Activated CD4-positive, alpha-beta memory T cell treated with anti-CD3 and anti-CD28 coated beads for 36 hours (primary cell): Measurements from ENCODE around the gene CRYBG3. TPM values are rescaled to one million over a fixed set of nuclear protein-coding genes. Genes with fewer than 3 reads are reported as not detected.

Experiments
- CTCF ChIA-PET: fragments of 350-600 bp; sonication (Branson Sonifier 250); formaldehyde crosslinking; loops from one replicate; lab custom pipeline; 2021; ENCODE audit warnings: antibody characterized with exemption, inconsistent platforms; lab: Charles Lee
- POLR2A ChIA-PET: fragments of 350-600 bp; sonication (Branson Sonifier 250); formaldehyde crosslinking; loops from one replicate; lab custom pipeline; 2021; ENCODE audit warnings: antibody characterized with exemption; lab: Charles Lee
- DNase-seq: peaks from one replicate; pipeline ENCODE4 v3.0.0-alpha.2; 2020
- H3K27ac Mint-ChIP-seq: one replicate; pipeline ENCODE4 v1.8.0; 2021; ENCODE audit warnings: mixed read lengths
- H3K27me3 Mint-ChIP-seq: one replicate; pipeline ENCODE4 v1.8.0; 2021; ENCODE audit warnings: mixed read lengths
- H3K36me3 Mint-ChIP-seq: one replicate; pipeline ENCODE4 v1.8.0; 2021; ENCODE audit warnings: mixed read lengths
- H3K4me1 Mint-ChIP-seq: one replicate; pipeline ENCODE4 v1.8.0; 2021; ENCODE audit warnings: low read depth, mixed read lengths
- H3K4me3 Mint-ChIP-seq: one replicate; pipeline ENCODE4 v1.8.0; 2021; ENCODE audit warnings: mild to moderate bottlenecking, mixed read lengths
- H3K9me3 Mint-ChIP-seq: one replicate; pipeline ENCODE4 v1.8.0; 2021; ENCODE audit warnings: mixed read lengths
- intact Hi-C: fragments of 100-400 bp; cut with micrococcal nuclease; formaldehyde crosslinking; loops from one replicate; pipeline ENCODE4 v1.15.1; 2023
- total RNA-seq, 2 experiments: library from RNA; stranded (reverse); gene quantifications; one replicate each; pipeline ENCODE4 v1.2.3, GENCODE V29; 2021

Gene CRYBG3
- total RNA-seq, 2 experiments from 2014 or later: 6.4 to 6.9 TPM

DNA sequence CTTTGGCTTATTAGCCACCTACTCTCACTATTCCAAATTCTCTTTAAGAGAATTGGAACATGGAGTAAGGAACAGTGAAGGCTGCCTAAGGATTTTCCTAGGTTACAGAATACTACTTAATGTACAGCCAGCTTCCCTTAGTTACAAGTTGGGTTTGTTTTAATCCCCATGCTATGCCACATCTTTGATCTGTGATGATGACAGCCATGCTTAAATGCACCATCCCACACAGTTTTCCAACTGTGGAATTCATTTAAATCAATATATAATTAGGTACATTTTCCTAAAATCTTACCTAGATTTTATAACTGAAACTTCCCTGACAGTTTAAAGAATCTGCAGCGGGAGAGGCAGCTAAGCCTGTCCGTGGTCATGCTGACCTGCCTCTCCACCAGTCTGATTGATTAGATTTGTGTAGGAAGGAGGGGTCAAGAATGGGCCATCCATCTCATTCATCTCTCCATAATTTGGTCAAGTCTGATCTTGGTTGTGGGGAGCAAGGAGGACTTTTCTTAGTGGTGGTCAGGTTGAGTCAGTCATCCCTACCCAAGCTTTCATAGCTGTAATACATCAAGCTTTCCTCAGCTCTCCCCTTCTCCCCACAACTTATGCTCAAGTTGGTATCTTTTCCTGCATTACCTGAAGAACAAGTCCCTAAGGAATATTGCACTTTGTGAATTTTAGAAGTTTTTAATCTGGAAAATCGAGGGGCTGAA, 113.3 kb downstream of the CRYBG3 start:
- Mint-ChIP-seq H3K27me3 (no peaks in the 10 kb centered on the region), H3K36me3 (peaks cover 12% of the 10 kb centered on the region), H3K9me3 (no peaks in the 10 kb centered on the region), H3K27ac (no peak overlapping the region), H3K4me1 (peaks cover 9% of the 10 kb centered on the region), H3K4me3 (no peak overlapping the region)
- ChIA-PET POLR2A (interaction anchor here (1.2 to 1.6 kb wide), 2 partner anchors 114 to 120 kb away, joined by 3 read pairs; partner anchors contain the start of gene CRYBG3), CTCF (no interaction called here)
- intact Hi-C loops: no loop called here
- no peak for DNase-seq

DNA sequence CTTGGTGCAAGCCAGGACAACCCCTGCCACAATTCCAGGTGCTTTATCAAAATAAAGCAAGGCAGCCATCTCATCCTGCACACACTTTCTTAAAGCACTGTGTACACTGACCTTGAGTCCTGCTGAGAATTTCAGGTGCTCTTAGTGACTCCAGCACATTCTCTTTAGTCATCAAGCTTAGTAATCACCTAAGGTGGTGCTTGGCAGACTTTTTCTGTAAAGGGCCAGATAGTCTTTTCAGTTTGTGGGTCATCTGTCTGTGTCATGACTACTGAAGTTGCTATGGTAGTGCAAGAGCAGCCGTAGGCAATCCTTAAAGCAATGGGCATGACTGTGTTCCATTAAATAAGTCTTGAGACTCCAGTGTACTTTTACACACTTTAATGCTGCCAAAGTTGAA, 114.0 kb downstream of the CRYBG3 start:
- CTCF ChIA-PET: no interaction called here
- H3K36me3 Mint-ChIP-seq: peaks cover 10% of the 10 kb centered on the region
- H3K27me3 Mint-ChIP-seq: no peaks in the 10 kb centered on the region
- no peaks in the 10 kb centered on the region for H3K9me3 Mint-ChIP-seq
- H3K27ac Mint-ChIP-seq: no peak overlapping the region
- no peak overlapping the region for H3K4me3 Mint-ChIP-seq
- intact Hi-C loops: no loop called here
- POLR2A ChIA-PET: interaction anchor here (1.2 kb wide), 1 partner anchor 120 kb away, joined by 3 read pairs; no protein-coding TSS in a partner anchor
- peaks cover 9% of the 10 kb centered on the region for H3K4me1 Mint-ChIP-seq
- DNase-seq: no peak

DNA sequence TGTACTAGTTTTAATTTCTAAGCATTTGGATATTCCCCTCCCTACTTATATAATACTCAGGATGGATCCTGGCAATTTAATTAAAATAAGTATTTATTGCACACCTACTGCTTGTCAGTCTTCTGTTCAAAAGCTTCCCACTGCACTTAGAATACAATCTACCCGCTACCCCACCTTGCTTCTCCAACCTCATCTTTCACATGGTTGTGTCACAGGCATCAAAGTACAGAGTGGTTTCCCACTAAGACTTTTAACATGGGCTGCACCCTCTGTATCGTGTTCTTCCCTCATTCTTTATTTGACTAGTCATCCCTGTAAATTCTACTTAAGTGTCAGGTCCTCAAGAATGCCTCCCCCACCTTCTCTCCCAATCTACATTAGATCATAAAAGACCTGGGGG, 115.4 kb downstream of the CRYBG3 start:
- ChIA-PET POLR2A (no interaction called here), CTCF (interaction anchor here (1.6 kb wide), 1 partner anchor 86 kb away, joined by 4 read pairs; no protein-coding TSS in a partner anchor)
- Mint-ChIP-seq H3K27me3 (no peaks in the 10 kb centered on the region), H3K4me1 (peaks cover 11% of the 10 kb centered on the region), H3K27ac (no peak overlapping the region), H3K9me3 (no peaks in the 10 kb centered on the region), H3K4me3 (no peak overlapping the region), H3K36me3 (peaks cover 10% of the 10 kb centered on the region)
- intact Hi-C loops: no loop called here
- no peak for DNase-seq

DNA sequence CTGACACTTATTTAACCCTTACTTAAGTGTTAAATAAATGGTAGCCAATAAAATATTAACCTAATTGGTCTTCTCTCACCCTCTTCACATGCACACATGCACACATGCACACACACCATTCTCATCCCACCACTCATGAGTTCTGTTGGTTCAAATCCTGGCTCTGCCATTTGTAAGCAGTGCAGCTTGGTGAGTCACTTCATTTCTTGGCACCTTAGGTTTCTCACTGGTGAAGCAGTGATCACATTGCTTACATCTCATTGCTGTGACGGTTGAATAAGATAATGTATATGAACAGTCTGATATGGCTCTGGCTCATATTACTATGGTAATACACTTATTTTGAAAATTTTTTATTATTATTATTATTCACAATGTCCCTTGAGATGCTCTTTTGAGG, 116.6 kb downstream of the CRYBG3 start:
- ChIA-PET POLR2A (no interaction called here), CTCF (interaction anchor here (1.6 kb wide), 1 partner anchor 85 kb away, joined by 4 read pairs; no protein-coding TSS in a partner anchor)
- DNase-seq: no peak
- Mint-ChIP-seq H3K36me3 (peaks cover 16% of the 10 kb centered on the region), H3K4me1 (peaks cover 24% of the 10 kb centered on the region), H3K27ac (no peak overlapping the region), H3K27me3 (no peaks in the 10 kb centered on the region), H3K9me3 (no peaks in the 10 kb centered on the region), H3K4me3 (no peak overlapping the region)
- intact Hi-C loops: no loop called here

GRCh38 chr3:97939401-97939800, 117.6 kb downstream of the CRYBG3 start:
- CTCF ChIA-PET: no interaction called here
- H3K4me3 Mint-ChIP-seq: no peak overlapping the region
- intact Hi-C loops: no loop called here
- peaks cover 20% of the 10 kb centered on the region for H3K36me3 Mint-ChIP-seq
- H3K27ac Mint-ChIP-seq: no peak overlapping the region
- H3K4me1 Mint-ChIP-seq: peaks cover 24% of the 10 kb centered on the region
- DNase-seq: no peak
- no peaks in the 10 kb centered on the region for H3K27me3 Mint-ChIP-seq
- H3K9me3 Mint-ChIP-seq: no peaks in the 10 kb centered on the region
- POLR2A ChIA-PET: no interaction called here

DNA sequence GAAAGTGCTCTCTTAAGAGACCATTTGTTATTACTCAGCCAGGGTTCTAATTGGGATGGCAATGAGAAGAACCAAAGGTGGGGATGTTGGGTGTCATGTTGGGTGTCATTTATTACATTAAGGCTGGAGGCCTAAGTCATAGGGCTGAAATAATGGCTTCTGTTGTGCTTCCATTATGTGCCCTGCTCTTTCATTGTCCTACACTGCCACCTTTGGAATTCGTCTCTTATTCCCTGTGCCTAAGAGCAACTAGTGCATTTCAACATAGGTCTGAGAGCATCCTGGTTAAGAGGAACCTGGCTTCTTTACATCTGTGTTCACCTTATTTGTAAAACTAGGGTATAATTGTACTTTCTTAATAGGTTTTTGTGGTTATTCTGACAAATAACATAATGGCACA, 118.2 kb downstream of the CRYBG3 start:
- Mint-ChIP-seq H3K36me3 (peaks cover 22% of the 10 kb centered on the region), H3K27ac (no peak overlapping the region), H3K27me3 (no peaks in the 10 kb centered on the region), H3K9me3 (no peaks in the 10 kb centered on the region), H3K4me3 (no peak overlapping the region), H3K4me1 (peaks cover 21% of the 10 kb centered on the region)
- intact Hi-C loops: loop anchor here (5.0 kb wide), 2 partner anchors 82 to 103 kb away; no protein-coding TSS in a partner anchor
- ChIA-PET CTCF (no interaction called here), POLR2A (no interaction called here)
- no peak for DNase-seq

GRCh38 chr3:97942801-97943546, 121.2 kb downstream of the CRYBG3 start:
- intact Hi-C loops: loop anchor here (2.0 to 5.0 kb wide), 6 partner anchors 28 to 150 kb away; no protein-coding TSS in a partner anchor
- ChIA-PET POLR2A (interaction anchor here (1.0 to 1.3 kb wide), 2 partner anchors 26 to 122 kb away, joined by 3 read pairs; partner anchors contain the start of gene CRYBG3), CTCF (interaction anchor here (0.7 to 3.2 kb wide), 3 partner anchors 14 to 79 kb away, joined by 3 to 18 read pairs (median 4); no protein-coding TSS in a partner anchor)
- no peak overlapping the region for H3K4me3 Mint-ChIP-seq
- no peak for DNase-seq
- no peaks in the 10 kb centered on the region for H3K9me3 Mint-ChIP-seq
- no peak overlapping the region for H3K27ac Mint-ChIP-seq
- peaks cover 30% of the 10 kb centered on the region for H3K36me3 Mint-ChIP-seq
- peaks cover 15% of the 10 kb centered on the region for H3K4me1 Mint-ChIP-seq
- H3K27me3 Mint-ChIP-seq: no peaks in the 10 kb centered on the region

DNA sequence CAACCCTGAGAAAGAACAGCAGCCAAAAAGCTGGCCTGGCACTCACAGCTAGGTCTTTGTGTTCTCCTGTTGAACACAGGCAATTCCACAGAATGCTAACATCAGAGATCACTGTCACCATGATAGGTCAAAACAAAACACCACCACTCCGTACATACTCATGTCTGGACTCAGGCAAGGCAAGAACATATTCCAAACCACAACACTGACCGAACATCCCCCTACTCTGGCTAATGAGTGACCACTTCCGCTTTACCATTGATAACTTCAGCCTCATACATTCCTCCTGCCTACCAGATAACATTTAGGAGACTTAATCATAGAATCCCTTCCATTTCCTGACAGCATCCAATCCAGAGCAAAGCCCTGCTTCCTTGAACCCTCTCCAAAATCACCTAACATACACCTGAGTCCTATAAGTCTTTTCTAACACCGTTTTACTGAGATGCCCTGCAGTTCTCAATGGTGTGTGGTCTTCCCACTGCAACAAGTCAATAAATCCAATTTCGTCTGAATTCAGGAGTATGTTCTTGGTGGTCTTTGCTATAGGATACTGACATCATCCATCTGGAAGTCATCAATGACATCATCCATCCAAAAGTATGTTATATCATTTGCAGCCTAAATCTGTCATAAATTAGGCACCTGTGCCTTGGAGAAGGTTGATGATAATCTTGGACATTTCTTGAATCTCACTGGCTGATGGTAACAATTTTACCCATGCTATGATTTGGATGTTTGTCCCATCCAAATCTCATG, 126.7 kb downstream of the CRYBG3 start:
- Mint-ChIP-seq H3K36me3 (peaks cover 63% of the 10 kb centered on the region), H3K4me1 (no peaks in the 10 kb centered on the region), H3K27ac (no peak overlapping the region), H3K4me3 (no peak overlapping the region), H3K9me3 (no peaks in the 10 kb centered on the region), H3K27me3 (no peaks in the 10 kb centered on the region)
- POLR2A ChIA-PET: no interaction called here
- DNase-seq: no peak
- intact Hi-C loops: no loop called here
- CTCF ChIA-PET: interaction anchor here (1.2 kb wide), 1 partner anchor 19 kb away, joined by 3 read pairs; no protein-coding TSS in a partner anchor

- POLR2A ChIA-PET: no interaction called here
- intact Hi-C loops: no loop called here
- no peaks in the 10 kb centered on the region for H3K27me3 Mint-ChIP-seq
- H3K27ac Mint-ChIP-seq: no peak overlapping the region
- H3K4me1 Mint-ChIP-seq: no peaks in the 10 kb centered on the region
- no peak for DNase-seq
- CTCF ChIA-PET: no interaction called here
- H3K4me3 Mint-ChIP-seq: no peak overlapping the region
- peaks cover 64% of the 10 kb centered on the region for H3K36me3 Mint-ChIP-seq
- no peaks in the 10 kb centered on the region for H3K9me3 Mint-ChIP-seq
Measured at GRCh38 chr3:97949110-97949485, 127.3 kb downstream of the CRYBG3 start.

- H3K36me3 Mint-ChIP-seq: peaks cover 66% of the 10 kb centered on the region
- H3K27ac Mint-ChIP-seq: no peak overlapping the region
- no peaks in the 10 kb centered on the region for H3K9me3 Mint-ChIP-seq
- POLR2A ChIA-PET: no interaction called here
- no peak for DNase-seq
- H3K27me3 Mint-ChIP-seq: no peaks in the 10 kb centered on the region
- no peaks in the 10 kb centered on the region for H3K4me1 Mint-ChIP-seq
- intact Hi-C loops: no loop called here
- CTCF ChIA-PET: no interaction called here
- H3K4me3 Mint-ChIP-seq: no peak overlapping the region
Measured at GRCh38 chr3:97949743-97950142, 127.9 kb downstream of the CRYBG3 start.

- ChIA-PET CTCF (no interaction called here), POLR2A (interaction anchor here (0.7 kb wide), 1 partner anchor 71 kb away, joined by 3 read pairs; no protein-coding TSS in a partner anchor)
- no peaks in the 10 kb centered on the region for H3K9me3 Mint-ChIP-seq
- no peak overlapping the region for H3K27ac Mint-ChIP-seq
- DNase-seq: no peak
- H3K36me3 Mint-ChIP-seq: peaks cover 70% of the 10 kb centered on the region
- H3K27me3 Mint-ChIP-seq: no peaks in the 10 kb centered on the region
- no peaks in the 10 kb centered on the region for H3K4me1 Mint-ChIP-seq
- intact Hi-C loops: no loop called here
- no peak overlapping the region for H3K4me3 Mint-ChIP-seq
Measured at GRCh38 chr3:97950360-97950759, 128.5 kb downstream of the CRYBG3 start.
